Thoracic aorta (tissue), 2 donors: ENCODE measurements around the gene SCRG1. TPM values are rescaled to one million over a fixed set of nuclear protein-coding genes. Genes with fewer than 3 reads are reported as not detected.

Experiments used
- ATAC-seq: fragments of 150-250 bp; one replicate; pipeline ENCODE4 v1.8.0; 2017; ENCODE audit warnings: low read depth; ENCODE audit not compliant: insufficient number of reproducible peaks, low FRiP score
- DNase-seq: peaks from one replicate; pipeline ENCODE4 v3.0.0-alpha.2; 2020; ENCODE audit warnings: low spot score
- H3K27ac ChIP-seq, 2 donors: fragments of 200-600 bp; sonication (generic); 1 replicate in 1 of 2; 2 replicates in 1 of 2; pipeline ENCODE4 v1.5.1; 2016; ENCODE audit warnings: mild to moderate bottlenecking in 2 of 2, moderate library complexity in 2 of 2
- H3K27me3 ChIP-seq: fragments of 200-600 bp; sonication (generic); replicated peaks from 2 replicates; pipeline ENCODE4 v1.6.0; 2016; ENCODE audit warnings: mild to moderate bottlenecking; ENCODE audit not compliant: insufficient read depth
- H3K36me3 ChIP-seq: fragments of 200-600 bp; sonication (generic); one replicate; pipeline ENCODE4 v1.5.1; 2016
- H3K4me1 ChIP-seq, 2 donors: fragments of 200-600 bp; sonication (generic); 1 replicate in 1 of 2; 2 replicates in 1 of 2; pipeline versions ENCODE4 v1.5.1 to v1.6.0; 2016; ENCODE audit warnings: low read depth in 2 of 2, mild to moderate bottlenecking in 1 of 2; ENCODE audit not compliant: control insufficient read depth in 1 of 2
- H3K4me3 ChIP-seq: fragments of 200-600 bp; sonication (generic); 2 replicates; pipeline ENCODE4 v1.5.1; 2016; ENCODE audit warnings: mild to moderate bottlenecking
- H3K9me3 ChIP-seq: fragments of 200-600 bp; sonication (generic); 2 replicates; pipeline ENCODE4 v1.5.1; 2016
- total RNA-seq, 2 donors: library from RNA; depleted of rRNA; stranded (reverse); fragments of >200 nt; gene quantifications; one replicate each; pipeline versions ENCODE4 v1.1.0 to v1.2.3, GENCODE V29; 2016
- TF ChIP-seq, protein P1 (sequence below): fragments of 200-600 bp; sonication (generic); IDR thresholded peaks from one replicate; pipeline ENCODE4 v1.5.1; 2019; ENCODE audit warnings: antibody characterized with exemption

SCRG1 gene
- total RNA-seq, 2 donors from 2014 or later: 6.9 to 9.7 TPM

DNA sequence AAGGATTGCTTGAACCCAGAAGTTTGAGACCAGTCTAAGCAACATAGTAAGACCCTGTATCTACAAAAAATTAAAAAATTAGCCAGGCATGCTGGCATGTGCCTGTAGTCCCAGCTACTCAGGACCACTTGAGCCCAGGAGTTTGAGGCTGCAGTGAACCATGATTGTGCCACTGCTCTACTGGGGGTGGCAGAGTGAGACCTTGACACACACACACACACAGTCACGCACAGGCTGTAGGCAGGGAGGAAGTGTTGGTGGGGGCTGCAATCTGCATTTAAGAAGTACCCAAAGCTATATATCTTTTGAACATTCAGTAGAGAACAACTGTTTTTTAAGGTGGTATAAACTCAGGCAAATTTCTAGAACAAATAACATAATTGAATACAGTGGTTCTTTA, 7.2 kb downstream of the SCRG1 start:
- ATAC-seq: no peak
- Histone ChIP-seq H3K27ac (no peak overlapping the region), H3K4me3 (no peak overlapping the region), H3K9me3 (no peaks in the 10 kb centered on the region), H3K36me3 (peaks cover 7% of the 10 kb centered on the region), H3K4me1 (peaks cover under 1 to 18% of the 10 kb centered on the region in 2 donors), H3K27me3 (no peaks in the 10 kb centered on the region)
- DNase-seq: no peak
- TF ChIP-seq, protein P1, sequence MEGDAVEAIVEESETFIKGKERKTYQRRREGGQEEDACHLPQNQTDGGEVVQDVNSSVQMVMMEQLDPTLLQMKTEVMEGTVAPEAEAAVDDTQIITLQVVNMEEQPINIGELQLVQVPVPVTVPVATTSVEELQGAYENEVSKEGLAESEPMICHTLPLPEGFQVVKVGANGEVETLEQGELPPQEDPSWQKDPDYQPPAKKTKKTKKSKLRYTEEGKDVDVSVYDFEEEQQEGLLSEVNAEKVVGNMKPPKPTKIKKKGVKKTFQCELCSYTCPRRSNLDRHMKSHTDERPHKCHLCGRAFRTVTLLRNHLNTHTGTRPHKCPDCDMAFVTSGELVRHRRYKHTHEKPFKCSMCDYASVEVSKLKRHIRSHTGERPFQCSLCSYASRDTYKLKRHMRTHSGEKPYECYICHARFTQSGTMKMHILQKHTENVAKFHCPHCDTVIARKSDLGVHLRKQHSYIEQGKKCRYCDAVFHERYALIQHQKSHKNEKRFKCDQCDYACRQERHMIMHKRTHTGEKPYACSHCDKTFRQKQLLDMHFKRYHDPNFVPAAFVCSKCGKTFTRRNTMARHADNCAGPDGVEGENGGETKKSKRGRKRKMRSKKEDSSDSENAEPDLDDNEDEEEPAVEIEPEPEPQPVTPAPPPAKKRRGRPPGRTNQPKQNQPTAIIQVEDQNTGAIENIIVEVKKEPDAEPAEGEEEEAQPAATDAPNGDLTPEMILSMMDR: no peak

DNA sequence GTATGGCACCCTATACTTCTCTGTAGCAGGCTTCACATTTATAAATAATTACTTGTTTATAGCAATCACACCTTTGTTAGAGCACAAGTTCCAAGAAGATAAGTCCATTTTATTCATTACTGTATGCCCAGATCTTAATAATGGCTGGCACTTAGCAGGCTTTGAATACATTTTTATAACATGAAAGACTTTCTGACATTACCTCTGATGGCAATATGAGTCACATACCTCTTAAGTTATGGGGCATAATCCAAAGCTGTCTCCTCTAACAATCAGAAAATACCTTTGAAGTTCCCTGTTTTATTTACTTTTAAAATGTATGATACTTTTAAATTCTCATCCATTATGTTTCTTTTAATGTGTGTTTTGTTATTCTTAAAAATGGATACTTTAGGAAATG, 12.2 kb downstream of the SCRG1 start:
- Histone ChIP-seq H3K4me1 (peaks cover 7 to 8% of the 10 kb centered on the region in 2 donors), H3K27me3 (no peaks in the 10 kb centered on the region), H3K27ac (no peak overlapping the region), H3K4me3 (no peak overlapping the region), H3K36me3 (peaks cover 7% of the 10 kb centered on the region), H3K9me3 (no peaks in the 10 kb centered on the region)
- no peak for DNase-seq
- ATAC-seq: no peak
- TF ChIP-seq, protein P1: no peak

DNA sequence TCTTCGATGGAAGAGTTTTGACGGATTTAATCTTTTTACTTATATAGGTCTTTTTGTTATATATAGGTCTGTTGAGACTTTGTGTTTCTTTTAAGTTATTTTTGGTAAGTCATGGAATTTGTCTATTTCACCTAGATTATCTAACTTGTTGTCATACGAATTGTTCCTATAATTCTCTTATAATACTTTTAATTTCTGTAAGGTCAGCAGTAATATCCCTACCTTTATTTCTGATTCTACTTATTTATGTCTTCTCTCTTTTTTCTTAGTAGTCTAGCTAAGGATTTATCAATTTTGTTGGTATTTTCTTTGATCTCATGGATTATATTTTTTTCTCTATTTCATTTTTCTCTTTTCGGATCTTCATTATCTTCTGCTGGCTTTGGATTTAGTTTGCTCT, 16.6 kb downstream of the SCRG1 start:
- Histone ChIP-seq H3K4me3 (no peak overlapping the region), H3K27me3 (no peaks in the 10 kb centered on the region), H3K4me1 (peaks cover 16 to 26% of the 10 kb centered on the region in 2 donors), H3K27ac (peak overlapping the region in 1 of 2 donors; percentile 54), H3K36me3 (no peaks in the 10 kb centered on the region), H3K9me3 (no peaks in the 10 kb centered on the region)
- no peak for ATAC-seq
- TF ChIP-seq, protein P1: no peak
- DNase-seq: no peak

DNA sequence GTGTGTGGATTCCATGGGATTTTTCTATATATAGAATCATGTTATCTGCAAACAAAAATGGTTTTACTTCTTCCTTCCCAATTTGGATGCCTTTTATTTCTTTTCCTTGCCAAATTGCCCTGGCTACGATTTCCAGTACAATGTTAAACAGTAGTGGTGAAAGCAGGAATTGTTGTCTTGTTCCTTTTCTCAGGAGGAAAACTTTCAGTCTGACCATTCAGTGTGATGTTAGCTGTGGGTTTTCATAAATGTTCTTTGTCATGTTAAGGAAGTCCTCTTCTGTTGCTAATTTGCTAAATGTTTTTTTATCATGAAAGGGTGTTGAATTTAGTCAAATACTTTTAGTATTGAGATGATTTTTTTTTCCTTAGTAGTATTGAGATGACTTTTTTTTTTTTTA, 17.3 kb downstream of the SCRG1 start:
- H3K4me1 ChIP-seq: peaks cover 16 to 26% of the 10 kb centered on the region in 2 donors
- H3K9me3 ChIP-seq: no peaks in the 10 kb centered on the region
- H3K27ac ChIP-seq: peak overlapping the region in 1 of 2 donors; percentile 54
- no peak for ATAC-seq
- H3K27me3 ChIP-seq: no peaks in the 10 kb centered on the region
- TF ChIP-seq, protein P1: no peak
- peak overlapping the region; percentile 2 for H3K4me3 ChIP-seq
- H3K36me3 ChIP-seq: no peaks in the 10 kb centered on the region
- DNase-seq: no peak

DNA sequence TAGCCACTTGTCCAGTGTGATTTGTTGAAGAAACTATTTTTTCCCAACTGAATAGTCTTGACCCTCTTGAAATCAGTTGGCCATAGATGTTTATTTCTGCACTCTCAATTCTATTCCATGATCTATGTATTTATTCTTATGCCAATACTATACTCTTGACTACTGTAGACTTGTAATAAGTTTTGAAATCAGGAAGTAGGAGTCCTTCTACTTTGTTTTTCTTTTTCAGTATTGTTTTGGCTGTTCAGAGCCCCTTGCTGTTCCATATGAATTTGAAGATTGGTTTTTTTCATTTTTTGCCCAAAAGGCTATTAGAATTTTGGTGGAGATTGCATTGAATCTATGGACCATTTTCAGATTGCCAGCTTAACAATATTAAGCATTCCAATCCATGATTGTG, 17.9 kb downstream of the SCRG1 start:
- ATAC-seq: no peak
- Histone ChIP-seq H3K36me3 (no peaks in the 10 kb centered on the region), H3K4me3 (peak overlapping the region; percentile 2), H3K27ac (peak overlapping the region in 1 of 2 donors; percentile 54), H3K4me1 (peaks cover 16 to 28% of the 10 kb centered on the region in 2 donors), H3K9me3 (no peaks in the 10 kb centered on the region), H3K27me3 (no peaks in the 10 kb centered on the region)
- DNase-seq: no peak
- TF ChIP-seq, protein P1: no peak
